H9 (cell line): ENCODE data around the gene NDUFB2. TPM values are rescaled to one million over a fixed set of nuclear protein-coding genes. Genes with fewer than 3 reads are reported as not detected.

Experiments
- DNase-seq: peaks from one replicate; pipeline ENCODE4 v3.0.0-alpha.2; 2017
- H2AFZ ChIP-seq: one replicate; pipeline ENCODE4 v1.6.1; 2013; ENCODE audit warnings: mild to moderate bottlenecking, low read length, control low read depth, moderate library complexity
- H2AK5ac ChIP-seq: 2 replicates; pipeline ENCODE4 v1.6.1; 2013; ENCODE audit warnings: low read length, control low read depth, mixed read lengths; ENCODE audit not compliant: insufficient read length
- H2BK120ac ChIP-seq: one replicate; pipeline ENCODE4 v1.6.1; 2013; ENCODE audit warnings: low read depth, mild to moderate bottlenecking, low read length, control low read depth, inconsistent platforms; ENCODE audit not compliant: poor library complexity, severe bottlenecking
- H2BK12ac ChIP-seq: 2 replicates; pipeline ENCODE4 v1.6.1; 2013; ENCODE audit warnings: low read length, control low read depth, mixed read lengths, low read depth; ENCODE audit not compliant: insufficient read length
- H2BK15ac ChIP-seq: 2 replicates; pipeline ENCODE4 v1.6.1; 2013; ENCODE audit warnings: low read depth, low read length, control low read depth
- H2BK20ac ChIP-seq: one replicate; pipeline ENCODE4 v1.6.1; 2013; ENCODE audit warnings: low read depth, mild to moderate bottlenecking, low read length, control low read depth, inconsistent platforms; ENCODE audit not compliant: poor library complexity, severe bottlenecking
- H2BK5ac ChIP-seq: 2 replicates; pipeline ENCODE4 v1.6.1; 2013; ENCODE audit warnings: low read length, control low read depth, mixed read lengths; ENCODE audit not compliant: insufficient read length
- H3K14ac ChIP-seq: 2 replicates; pipeline ENCODE4 v1.6.1; 2013; ENCODE audit warnings: low read length, control low read depth; ENCODE audit not compliant: insufficient read depth
- H3K18ac ChIP-seq: 2 replicates; pipeline ENCODE4 v1.6.1; 2013; ENCODE audit warnings: low read depth, mild to moderate bottlenecking, mixed read lengths, low read length, control low read depth; ENCODE audit not compliant: insufficient read length
- H3K23ac ChIP-seq: 2 replicates; pipeline ENCODE4 v1.6.1; 2013; ENCODE audit warnings: low read length, control low read depth, mixed read lengths, low read depth; ENCODE audit not compliant: insufficient read length
- H3K23me2 ChIP-seq: 2 replicates; pipeline ENCODE4 v1.6.1; 2013; ENCODE audit warnings: low read depth, mild to moderate bottlenecking, mixed read lengths, low read length, control low read depth; ENCODE audit not compliant: insufficient read length, poor library complexity, severe bottlenecking
- H3K27ac ChIP-seq: 2 replicates; pipeline ENCODE4 v1.5.1; 2013; ENCODE audit warnings: low read length, control low read depth, mixed read lengths, low read depth; ENCODE audit not compliant: insufficient read length
- H3K27me3 ChIP-seq: 2 replicates; pipeline ENCODE4 v1.6.1; 2013; ENCODE audit warnings: low read length, control low read depth, inconsistent platforms; ENCODE audit not compliant: insufficient read depth
- H3K4ac ChIP-seq: 2 replicates; pipeline ENCODE4 v1.6.1; 2013; ENCODE audit warnings: low read depth, mild to moderate bottlenecking, control low read depth, inconsistent platforms, low read length, moderate library complexity
- H3K4me1 ChIP-seq: 2 replicates; pipeline ENCODE4 v1.6.1; 2013; ENCODE audit warnings: low read length, control low read depth, inconsistent platforms; ENCODE audit not compliant: insufficient read depth
- H3K4me2 ChIP-seq: 2 replicates; pipeline ENCODE4 v1.6.1; 2013; ENCODE audit warnings: low read length, control low read depth, mixed read lengths; ENCODE audit not compliant: insufficient read length, insufficient read depth
- H3K56ac ChIP-seq: 2 replicates; pipeline ENCODE4 v1.6.1; 2013; ENCODE audit warnings: low read depth, mild to moderate bottlenecking, mixed read lengths, low read length, control low read depth; ENCODE audit not compliant: insufficient read length
- H3K79me1 ChIP-seq: 2 replicates; pipeline ENCODE4 v1.6.1; 2013; ENCODE audit warnings: low read depth, mild to moderate bottlenecking, moderate library complexity, low read length, control low read depth, inconsistent platforms; ENCODE audit not compliant: insufficient read depth, poor library complexity, severe bottlenecking
- H3K79me2 ChIP-seq: 2 replicates; pipeline ENCODE4 v1.6.1; 2013; ENCODE audit warnings: low read length, control low read depth, inconsistent platforms; ENCODE audit not compliant: insufficient read depth
- H3K9ac ChIP-seq: 2 replicates; pipeline ENCODE4 v1.6.1; 2013; ENCODE audit warnings: low read length, control low read depth, mixed read lengths; ENCODE audit not compliant: insufficient read length; ENCODE audit errors: extremely low read depth
- H3K9me3 ChIP-seq: one replicate; pipeline ENCODE4 v1.6.1; 2013; ENCODE audit warnings: low read depth, low read length, inconsistent platforms; ENCODE audit not compliant: control insufficient read depth
- H3T11ph ChIP-seq: one replicate; pipeline ENCODE4 v1.6.1; 2013; ENCODE audit warnings: mild to moderate bottlenecking, low read length, control low read depth, inconsistent platforms
- H4K20me1 ChIP-seq: one replicate; pipeline ENCODE4 v1.6.1; 2013; ENCODE audit not compliant: control insufficient read depth, insufficient read length, insufficient read depth
- H4K5ac ChIP-seq: 2 replicates; pipeline ENCODE4 v1.6.1; 2013; ENCODE audit warnings: low read depth, mild to moderate bottlenecking, mixed read lengths, low read length, control low read depth; ENCODE audit not compliant: insufficient read length
- H4K8ac ChIP-seq: replicated peaks from 2 replicates; pipeline ENCODE4 v1.6.1; 2013; ENCODE audit warnings: low read length, control low read depth, mixed read lengths, low read depth; ENCODE audit not compliant: insufficient read length
- H4K91ac ChIP-seq: 2 replicates; pipeline ENCODE4 v1.6.1; 2013; ENCODE audit warnings: low read depth, mild to moderate bottlenecking, moderate library complexity, mixed read lengths, low read length, control low read depth; ENCODE audit not compliant: insufficient read length
- H3K27ac Mint-ChIP-seq, 3 experiments: 2 replicates in 2 of 3; 3 replicates in 1 of 3; pipeline ENCODE4 v1.8.0; 2020 to 2021; ENCODE audit warnings: mixed read lengths in 3 of 3, mild to moderate bottlenecking in 1 of 3, moderate library complexity in 1 of 3
- H3K27me3 Mint-ChIP-seq: 2 replicates; pipeline ENCODE4 v1.8.0; 2021; ENCODE audit warnings: low read depth, mild to moderate bottlenecking, moderate library complexity, mixed read lengths
- H3K36me3 Mint-ChIP-seq, 3 experiments: 2 replicates in 2 of 3; 3 replicates in 1 of 3; pipeline ENCODE4 v1.8.0; 2020 to 2021; ENCODE audit warnings: low read depth in 3 of 3, mixed read lengths in 3 of 3; ENCODE audit not compliant: insufficient read depth in 1 of 3
- H3K4me1 Mint-ChIP-seq, 2 experiments: 2 replicates each; pipeline ENCODE4 v1.8.0; 2020; ENCODE audit warnings: mixed read lengths in 2 of 2
- H3K4me3 Mint-ChIP-seq, 2 experiments: 2 replicates in 1 of 2; 3 replicates in 1 of 2; pipeline ENCODE4 v1.8.0; 2020 to 2021; ENCODE audit warnings: mild to moderate bottlenecking in 2 of 2, mixed read lengths in 2 of 2, moderate library complexity in 1 of 2
- H3K9me3 Mint-ChIP-seq, 2 experiments: 2 replicates in 1 of 2; 3 replicates in 1 of 2; pipeline ENCODE4 v1.8.0; 2020; ENCODE audit warnings: mild to moderate bottlenecking in 2 of 2, mixed read lengths in 2 of 2, moderate library complexity in 1 of 2
- WGBS: extraction: QIAGEN DNeasy Blood & Tissue Kit; methylation state at CpG from one replicate; pipeline ENCODE4 v1.1.7; 2013; ENCODE audit warnings: missing lambda C conversion rate, low lambda C conversion rate, mixed read lengths; ENCODE audit not compliant: insufficient read length; ENCODE audit errors: extremely low coverage; 5-methylcytosine and 5-hydroxymethylcytosine counted together
- total RNA-seq: library from RNA; stranded (reverse); gene quantifications from 2 replicates; pipeline ENCODE4 v1.2.1, GENCODE V29; 2021
- TF ChIP-seq, protein P1 (sequence below): fragments of 200-600 bp; sonication (generic); conservative IDR thresholded peaks from 3 replicates; pipeline ENCODE4 v1.8.0; 2021; ENCODE audit warnings: antibody characterized with exemption, mild to moderate bottlenecking

NDUFB2 gene
- total RNA-seq, 1 experiment from 2014 or later = 177 TPM

DNA sequence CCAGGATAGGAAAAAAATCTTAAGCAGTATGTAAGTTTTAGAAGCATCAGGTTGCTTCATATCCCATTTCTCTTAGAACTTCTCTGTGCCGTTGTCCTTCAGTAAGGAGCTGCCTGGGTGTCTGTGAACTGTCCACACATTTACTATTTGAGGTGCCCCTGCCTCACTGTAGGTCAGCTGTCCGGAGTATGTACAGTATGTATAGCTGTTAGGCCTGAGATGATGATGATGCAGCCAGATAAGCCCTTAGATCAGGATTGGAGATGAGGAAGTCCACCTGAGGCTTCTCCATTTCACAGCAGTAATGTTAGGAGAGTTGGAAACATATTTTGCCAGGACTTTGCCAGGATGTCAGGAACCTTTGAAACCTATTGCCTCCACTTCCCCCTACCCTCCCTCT, 7.7 kb downstream of the NDUFB2 start:
- DNase-seq = no peak
- no CpG with 5 or more reads among the region's 2 CpGs for WGBS
- H2AK5ac ChIP-seq = no peak overlapping the region
- Mint-ChIP-seq H3K27me3 (no peaks in the 10 kb centered on the region), H3K4me1 (no peaks in the 10 kb centered on the region), H3K4me3 (no peak overlapping the region), H3K36me3 (peaks cover 11 to 39% (median 31%) of the 10 kb centered on the region in 3 experiments; a peak in 6 of 7 replicates), H3K27ac (peak overlapping the region in 1 of 3 experiments; percentile 7; a peak in 1 of 7 replicates), H3K9me3 (no peaks in the 10 kb centered on the region)
- H3K18ac ChIP-seq = no peak overlapping the region
- H2BK120ac ChIP-seq = no peak overlapping the region
- no peaks in the 10 kb centered on the region for H3K23me2 ChIP-seq
- H2BK20ac ChIP-seq = no peak overlapping the region
- TF ChIP-seq, protein P1, sequence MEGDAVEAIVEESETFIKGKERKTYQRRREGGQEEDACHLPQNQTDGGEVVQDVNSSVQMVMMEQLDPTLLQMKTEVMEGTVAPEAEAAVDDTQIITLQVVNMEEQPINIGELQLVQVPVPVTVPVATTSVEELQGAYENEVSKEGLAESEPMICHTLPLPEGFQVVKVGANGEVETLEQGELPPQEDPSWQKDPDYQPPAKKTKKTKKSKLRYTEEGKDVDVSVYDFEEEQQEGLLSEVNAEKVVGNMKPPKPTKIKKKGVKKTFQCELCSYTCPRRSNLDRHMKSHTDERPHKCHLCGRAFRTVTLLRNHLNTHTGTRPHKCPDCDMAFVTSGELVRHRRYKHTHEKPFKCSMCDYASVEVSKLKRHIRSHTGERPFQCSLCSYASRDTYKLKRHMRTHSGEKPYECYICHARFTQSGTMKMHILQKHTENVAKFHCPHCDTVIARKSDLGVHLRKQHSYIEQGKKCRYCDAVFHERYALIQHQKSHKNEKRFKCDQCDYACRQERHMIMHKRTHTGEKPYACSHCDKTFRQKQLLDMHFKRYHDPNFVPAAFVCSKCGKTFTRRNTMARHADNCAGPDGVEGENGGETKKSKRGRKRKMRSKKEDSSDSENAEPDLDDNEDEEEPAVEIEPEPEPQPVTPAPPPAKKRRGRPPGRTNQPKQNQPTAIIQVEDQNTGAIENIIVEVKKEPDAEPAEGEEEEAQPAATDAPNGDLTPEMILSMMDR = no peak
- H4K8ac ChIP-seq = no peak overlapping the region
- no peak overlapping the region for H3K23ac ChIP-seq
- no peak overlapping the region for H3K27ac ChIP-seq
- no peak overlapping the region for H3T11ph ChIP-seq
- no peak overlapping the region for H3K9ac ChIP-seq
- no peak overlapping the region for H3K14ac ChIP-seq
- no peak overlapping the region for H2AFZ ChIP-seq
- no peaks in the 10 kb centered on the region for H3K79me1 ChIP-seq
- no peaks in the 10 kb centered on the region for H4K20me1 ChIP-seq
- no peak overlapping the region for H3K4ac ChIP-seq
- no peak overlapping the region for H4K5ac ChIP-seq
- H2BK5ac ChIP-seq = no peak overlapping the region
- H2BK12ac ChIP-seq = no peak overlapping the region
- H4K91ac ChIP-seq = no peak overlapping the region
- no peaks in the 10 kb centered on the region for H3K27me3 ChIP-seq
- no peak overlapping the region for H2BK15ac ChIP-seq
- H3K4me1 ChIP-seq = no peaks in the 10 kb centered on the region
- H3K79me2 ChIP-seq = peaks cover 4% of the 10 kb centered on the region; the same call in 1 of the 2 replicates
- no peaks in the 10 kb centered on the region for H3K9me3 ChIP-seq
- no peak overlapping the region for H3K56ac ChIP-seq
- no peak overlapping the region for H3K4me2 ChIP-seq
